Tibial artery (tissue), 4 donors: ENCODE data around the gene RCBTB1.

Source experiments
- DNase-seq, 2 donors: peaks; one replicate each; pipeline ENCODE4 v3.0.0-alpha.2; 2019
- H3K27ac ChIP-seq, 2 donors: fragments of 200-600 bp; sonication (generic) in 1 of 2; 1 replicate in 1 of 2; 2 replicates in 1 of 2; pipeline ENCODE4 v1.5.1; 2018 to 2019; ENCODE audit warnings: mild to moderate bottlenecking in 1 of 2
- H3K27me3 ChIP-seq, 2 donors: fragments of 200-600 bp; sonication (generic) in 1 of 2; one replicate each; pipeline versions ENCODE4 v1.5.1 to v1.6.0; 2016 to 2019
- H3K36me3 ChIP-seq, 3 donors: fragments of 200-600 bp; sonication (generic) in 2 of 3; one replicate each; pipeline ENCODE4 v1.5.1; 2016 to 2019; ENCODE audit warnings: mild to moderate bottlenecking in 2 of 3
- H3K4me1 ChIP-seq, 4 donors: fragments of 200-600 bp; sonication (generic) in 2 of 4; 1 replicate in 3 of 4; 2 replicates in 1 of 4; pipeline ENCODE4 v1.5.1; 2016 to 2019
- H3K4me3 ChIP-seq, 2 donors: fragments of 200-600 bp; sonication (generic) in 1 of 2; 1 replicate in 1 of 2; 2 replicates in 1 of 2; pipeline ENCODE4 v1.5.1; 2018 to 2019; ENCODE audit warnings: mild to moderate bottlenecking in 2 of 2
- H3K9me3 ChIP-seq, 3 donors: fragments of 200-600 bp; sonication (generic) in 1 of 3; one replicate each; pipeline ENCODE4 v1.5.1; 2016 to 2019
- CTCF ChIP-seq, 2 experiments: fragments of 200-600 bp in 1 of 2; fragments of 450-650 bp in 1 of 2; IDR thresholded peaks; one replicate each; pipeline ENCODE4 v1.5.1; 2017 to 2019; ENCODE audit warnings: antibody characterized with exemption in 2 of 2, mild to moderate bottlenecking in 1 of 2, moderate library complexity in 1 of 2
- intact Hi-C: fragments of 100-400 bp; cut with DNase I; formaldehyde crosslinking; loops from one replicate; pipeline ENCODE4 v1.15.0; 2023; ENCODE audit warnings: low total_unique reads

The RCBTB1 gene

DNA sequence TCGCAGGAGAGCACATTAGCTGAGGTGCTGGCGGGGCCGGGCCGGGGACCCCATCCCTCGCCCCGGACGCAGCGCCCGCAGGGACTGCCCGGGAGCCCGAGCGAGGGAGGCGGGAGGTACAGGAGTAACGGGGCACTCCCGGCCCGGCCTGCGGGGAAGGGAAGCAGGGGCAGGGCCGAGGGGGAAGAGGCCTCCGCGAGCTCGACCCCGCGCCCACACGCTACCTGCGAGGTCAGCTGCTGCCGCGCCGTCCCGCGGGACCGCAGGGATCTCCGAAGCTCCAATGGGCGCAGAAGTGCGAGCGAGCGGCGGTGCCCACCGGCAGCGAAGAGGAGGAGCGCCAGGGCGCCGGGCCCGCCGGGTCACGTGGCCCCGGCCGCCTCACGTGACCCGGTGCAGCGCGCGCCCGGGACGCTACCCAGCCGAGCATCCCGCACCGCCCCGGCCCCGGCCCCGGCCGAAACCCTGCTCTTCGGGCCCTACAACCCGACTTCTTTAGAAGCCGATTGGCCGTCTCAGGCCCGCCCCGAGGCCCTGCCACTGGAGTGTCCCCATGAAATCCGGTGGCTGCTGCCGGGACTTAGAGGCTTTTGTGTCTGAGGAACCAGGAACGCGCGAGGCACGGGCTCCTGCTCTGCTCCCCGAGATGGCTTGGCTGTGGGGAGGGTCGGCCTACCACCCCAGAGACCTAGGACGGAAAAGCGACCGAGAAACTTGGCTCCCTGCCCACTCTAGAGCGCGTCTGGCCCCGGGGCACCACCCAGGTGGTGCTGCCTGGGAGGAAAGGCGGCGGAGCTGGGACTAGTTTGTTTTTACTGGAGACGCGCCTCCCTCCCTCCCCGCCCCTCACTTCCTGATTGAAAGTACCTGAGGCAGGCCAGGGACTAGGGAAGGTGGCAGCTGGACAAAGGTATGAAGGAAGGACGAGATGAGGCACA is at the start of gene RCBTB1:
Gene RCBTB1 (minus strand): TSS at position 339 of the 938 bp plus-strand sequence. CDS start 18,279 bp downstream, outside the sequence.
- no peak for TF ChIP-seq CTCF (IDR thresholded peaks at IDR 0.05)
- DNase-seq, result peak; percentile 47 to 81
- Histone ChIP-seq H3K4me1 (peaks cover 0 to 19% (median 5%) of the 10 kb centered on the region in 4 donors), H3K4me3 (peak within 1 kb of the TSS; percentile 84 to 89), H3K9me3 (no peaks in the 10 kb centered on the region), H3K27ac (peak within 1 kb of the TSS; percentile 77 to 78), H3K36me3 (peaks cover 0 to 11% (median 0%) of the 10 kb centered on the region in 3 donors), H3K27me3 (no peaks in the 10 kb centered on the region)
- intact Hi-C loops, result loop anchor here (10.0 kb wide), 1 partner anchor 141 kb away; the partner anchor contains the start of genes CAB39L and SETDB2

DNA sequence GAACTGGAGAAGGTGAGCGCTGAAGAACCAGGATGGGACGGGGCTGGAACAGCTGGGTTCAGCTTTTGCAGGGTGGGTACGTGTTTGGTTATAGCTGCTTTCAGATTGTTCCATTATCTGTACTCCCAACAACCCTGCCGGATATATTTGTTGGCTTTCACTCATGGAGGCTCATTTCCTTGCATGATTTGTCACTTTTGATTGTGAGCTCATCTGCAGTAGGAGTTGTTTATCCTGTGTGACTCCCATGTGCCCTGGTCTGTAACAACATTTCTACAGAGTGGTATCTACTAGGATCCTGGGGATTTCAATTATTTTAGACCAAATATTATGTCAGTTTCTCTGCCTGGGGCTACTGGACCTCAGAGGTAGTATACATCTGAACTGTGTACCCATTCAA is 48.4 kb upstream of the RCBTB1 start:
- intact Hi-C loops, result no loop called here
- Histone ChIP-seq H3K4me1 (no peaks in the 10 kb centered on the region), H3K27ac (no peak overlapping the region), H3K9me3 (no peaks in the 10 kb centered on the region), H3K27me3 (no peaks in the 10 kb centered on the region), H3K4me3 (no peak overlapping the region), H3K36me3 (no peaks in the 10 kb centered on the region)
- DNase-seq, result no peak
- TF ChIP-seq CTCF (IDR thresholded peaks at IDR 0.05), result no peak

GRCh38 chr13:49632156-49632555 is 46.8 kb upstream of the RCBTB1 start:
- H3K4me3 ChIP-seq, result no peak overlapping the region
- no peak for TF ChIP-seq CTCF (IDR thresholded peaks at IDR 0.05)
- no peak for DNase-seq
- H3K27me3 ChIP-seq, result no peaks in the 10 kb centered on the region
- intact Hi-C loops, result no loop called here
- H3K36me3 ChIP-seq, result no peaks in the 10 kb centered on the region
- H3K9me3 ChIP-seq, result no peaks in the 10 kb centered on the region
- H3K27ac ChIP-seq, result no peak overlapping the region
- no peaks in the 10 kb centered on the region for H3K4me1 ChIP-seq

GRCh38 chr13:49630580-49630979 is 45.2 kb upstream of the RCBTB1 start:
- Histone ChIP-seq H3K4me1 (no peaks in the 10 kb centered on the region), H3K36me3 (no peaks in the 10 kb centered on the region), H3K27me3 (peaks cover 0 to 1% of the 10 kb centered on the region in 2 donors), H3K4me3 (no peak overlapping the region), H3K27ac (no peak overlapping the region), H3K9me3 (no peaks in the 10 kb centered on the region)
- no peak for TF ChIP-seq CTCF (IDR thresholded peaks at IDR 0.05)
- intact Hi-C loops, result no loop called here
- no peak for DNase-seq

DNA sequence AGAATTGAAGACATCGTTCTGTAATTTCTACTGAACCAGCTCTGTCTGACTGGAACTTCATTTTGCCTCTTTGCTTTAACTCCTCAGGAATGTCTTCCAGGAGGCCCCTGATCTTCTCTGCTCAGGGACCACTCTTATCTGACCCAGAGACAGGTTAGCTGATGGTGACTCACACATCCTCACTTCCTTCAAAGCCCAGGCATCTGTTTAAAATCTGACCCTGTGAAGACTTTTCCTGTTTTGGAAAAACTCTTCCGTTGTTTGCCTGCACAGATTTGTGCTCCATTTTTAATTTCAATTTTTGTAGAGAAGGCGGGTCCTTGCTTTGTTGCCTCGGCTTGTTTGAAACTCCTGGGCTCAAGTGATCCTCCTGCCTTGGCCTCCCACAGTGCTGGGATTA is 44.6 kb upstream of the RCBTB1 start:
- TF ChIP-seq CTCF (IDR thresholded peaks at IDR 0.05), result no peak
- no peak overlapping the region for H3K4me3 ChIP-seq
- H3K27ac ChIP-seq, result no peak overlapping the region

More for the DNA sequence above, 44.6 kb upstream of the RCBTB1 start:
- H3K9me3 ChIP-seq, result no peaks in the 10 kb centered on the region
- H3K36me3 ChIP-seq, result no peaks in the 10 kb centered on the region
- intact Hi-C loops, result no loop called here
- no peaks in the 10 kb centered on the region for H3K4me1 ChIP-seq
- DNase-seq, result no peak
- H3K27me3 ChIP-seq, result peaks cover 0 to 2% of the 10 kb centered on the region in 2 donors
